GM12873 (cell line): ENCODE results near the gene ULK4.

Experiments used
- TF ChIP-seq, protein P1 (sequence below): IDR thresholded peaks from 2 replicates; pipeline ENCODE4 v1.5.1; 2012; ENCODE audit warnings: low read depth, mild to moderate bottlenecking, moderate library complexity, low read length, control low read depth; ENCODE audit not compliant: insufficient read depth; ENCODE audit errors: missing control alignments

ULK4 gene

DNA sequence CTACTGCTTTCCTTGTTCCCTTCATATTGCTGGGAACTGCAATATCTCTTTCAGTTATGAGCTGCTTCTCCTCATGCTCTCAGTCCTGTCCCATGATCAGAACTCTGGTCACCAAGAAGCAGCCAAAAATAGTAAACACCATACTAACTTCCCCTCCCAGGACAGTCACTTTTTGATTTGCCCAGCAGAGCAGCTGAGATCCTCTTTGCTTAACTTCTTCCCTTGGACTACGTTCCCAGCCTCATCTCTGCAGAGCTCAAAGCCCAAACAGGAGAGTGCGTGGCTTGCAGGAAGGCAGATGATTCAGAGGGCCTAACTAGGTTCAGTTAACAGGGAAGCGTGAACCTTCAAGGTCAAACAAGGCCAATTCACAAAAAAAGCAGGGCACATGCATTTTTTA lies 609.4 kb downstream of the ULK4 start:
- TF ChIP-seq, protein P1, sequence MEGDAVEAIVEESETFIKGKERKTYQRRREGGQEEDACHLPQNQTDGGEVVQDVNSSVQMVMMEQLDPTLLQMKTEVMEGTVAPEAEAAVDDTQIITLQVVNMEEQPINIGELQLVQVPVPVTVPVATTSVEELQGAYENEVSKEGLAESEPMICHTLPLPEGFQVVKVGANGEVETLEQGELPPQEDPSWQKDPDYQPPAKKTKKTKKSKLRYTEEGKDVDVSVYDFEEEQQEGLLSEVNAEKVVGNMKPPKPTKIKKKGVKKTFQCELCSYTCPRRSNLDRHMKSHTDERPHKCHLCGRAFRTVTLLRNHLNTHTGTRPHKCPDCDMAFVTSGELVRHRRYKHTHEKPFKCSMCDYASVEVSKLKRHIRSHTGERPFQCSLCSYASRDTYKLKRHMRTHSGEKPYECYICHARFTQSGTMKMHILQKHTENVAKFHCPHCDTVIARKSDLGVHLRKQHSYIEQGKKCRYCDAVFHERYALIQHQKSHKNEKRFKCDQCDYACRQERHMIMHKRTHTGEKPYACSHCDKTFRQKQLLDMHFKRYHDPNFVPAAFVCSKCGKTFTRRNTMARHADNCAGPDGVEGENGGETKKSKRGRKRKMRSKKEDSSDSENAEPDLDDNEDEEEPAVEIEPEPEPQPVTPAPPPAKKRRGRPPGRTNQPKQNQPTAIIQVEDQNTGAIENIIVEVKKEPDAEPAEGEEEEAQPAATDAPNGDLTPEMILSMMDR, result no peak

DNA sequence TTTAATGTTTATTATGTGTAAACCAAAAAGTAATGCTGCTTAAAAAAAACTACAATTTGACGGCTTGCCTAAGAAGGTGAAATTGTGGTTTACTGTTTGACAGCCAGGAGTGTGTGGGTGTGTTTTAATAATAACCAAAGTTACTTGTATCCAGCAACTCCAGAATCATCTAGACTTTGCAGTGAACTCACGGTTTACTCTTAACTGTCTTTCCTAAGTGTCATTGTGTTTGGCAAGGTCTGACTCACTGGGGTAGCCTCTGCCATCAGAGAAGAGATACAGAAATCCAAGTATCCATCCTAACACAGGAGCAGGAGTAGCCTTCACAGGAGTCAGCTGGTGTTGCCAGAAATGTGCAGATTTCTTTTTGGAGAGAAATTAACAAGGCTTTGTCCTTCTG lies 611.5 kb downstream of the ULK4 start:
- TF ChIP-seq, protein P1, result no peak

DNA sequence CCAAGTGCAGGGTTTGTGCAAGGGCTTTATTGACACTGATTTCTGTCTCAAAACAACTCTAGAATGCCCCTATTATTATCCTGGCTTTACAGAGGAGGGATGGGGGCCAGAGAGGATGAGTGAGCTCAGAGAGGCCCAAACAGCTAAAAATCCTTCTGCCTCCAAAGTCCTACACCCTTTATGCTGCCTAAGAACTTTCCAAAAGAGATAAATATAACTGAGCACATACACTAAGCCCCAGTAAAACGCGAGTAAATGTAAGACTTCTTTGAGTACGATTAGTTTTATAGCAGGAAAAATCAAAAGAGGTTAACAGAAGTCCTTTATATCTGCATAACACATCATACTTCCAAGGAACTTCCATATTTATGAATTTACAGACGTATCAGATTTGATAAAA lies 613.5 kb downstream of the ULK4 start:
- TF ChIP-seq, protein P1, result no peak

DNA sequence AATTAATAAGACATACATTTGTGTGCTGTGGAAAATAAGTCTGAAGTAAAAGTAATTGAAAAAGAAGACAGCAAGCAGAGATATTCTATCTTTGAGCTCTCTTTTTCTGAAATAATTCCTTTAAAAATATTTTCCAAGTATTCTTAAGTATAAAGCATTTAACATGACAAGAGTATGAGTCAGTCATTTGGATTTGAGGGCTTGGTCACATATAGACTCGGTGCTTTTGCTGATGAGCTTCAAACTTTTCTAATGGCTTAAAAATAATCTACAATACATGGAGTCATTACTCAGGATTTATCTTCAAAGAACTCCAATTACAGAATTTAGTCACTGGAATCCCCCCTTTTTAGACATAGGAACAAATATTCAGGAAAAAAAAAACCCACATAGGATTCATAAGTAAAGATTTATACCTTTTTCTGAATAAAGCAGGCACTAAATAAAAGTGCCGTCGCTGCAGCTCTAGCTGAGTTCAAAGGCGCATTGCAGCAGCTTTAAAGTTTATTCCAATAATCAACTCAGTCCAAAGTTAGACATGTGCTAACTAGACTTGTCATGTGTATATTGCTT lies 615.1 kb downstream of the ULK4 start:
- TF ChIP-seq, protein P1, result no peak

DNA sequence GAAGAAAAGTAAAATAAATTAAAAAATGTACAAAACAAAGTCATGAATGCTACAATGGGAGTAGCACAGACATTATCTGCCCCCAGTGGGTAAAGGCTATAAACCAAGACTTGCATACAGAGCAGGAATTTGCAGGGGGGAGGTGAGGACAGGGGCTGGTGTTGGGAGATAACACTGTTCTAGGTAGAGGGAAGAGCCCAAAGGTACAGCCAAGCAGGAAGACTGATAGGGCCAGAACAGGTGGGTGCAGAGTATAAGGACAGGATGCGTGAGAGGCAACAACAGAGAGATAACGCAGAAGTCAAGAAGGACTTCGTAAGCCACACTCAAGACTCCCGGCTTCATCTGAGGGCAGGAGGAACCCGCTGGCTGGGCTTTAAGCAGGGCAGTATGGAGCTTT lies 616.1 kb downstream of the ULK4 start:
- TF ChIP-seq, protein P1, result no peak

DNA sequence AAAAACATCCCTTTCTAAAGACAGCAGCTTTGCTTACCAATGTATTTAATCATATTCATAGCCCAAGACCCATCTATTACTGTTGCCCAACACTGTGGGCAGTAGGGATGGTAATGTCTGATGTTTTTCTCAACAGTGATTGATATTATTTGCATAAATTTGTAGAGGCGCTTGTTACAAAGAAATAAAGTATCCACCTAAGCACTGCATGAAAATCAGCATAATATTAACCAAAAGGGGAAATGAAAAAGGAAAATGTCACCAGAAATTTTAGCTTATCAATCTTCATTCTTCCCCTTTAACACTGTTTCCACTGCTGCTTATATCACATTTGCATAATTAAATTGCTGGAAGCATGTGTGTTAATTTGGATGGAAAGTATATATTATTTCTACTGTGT lies 622.1 kb downstream of the ULK4 start:
- TF ChIP-seq, protein P1, result no peak

DNA sequence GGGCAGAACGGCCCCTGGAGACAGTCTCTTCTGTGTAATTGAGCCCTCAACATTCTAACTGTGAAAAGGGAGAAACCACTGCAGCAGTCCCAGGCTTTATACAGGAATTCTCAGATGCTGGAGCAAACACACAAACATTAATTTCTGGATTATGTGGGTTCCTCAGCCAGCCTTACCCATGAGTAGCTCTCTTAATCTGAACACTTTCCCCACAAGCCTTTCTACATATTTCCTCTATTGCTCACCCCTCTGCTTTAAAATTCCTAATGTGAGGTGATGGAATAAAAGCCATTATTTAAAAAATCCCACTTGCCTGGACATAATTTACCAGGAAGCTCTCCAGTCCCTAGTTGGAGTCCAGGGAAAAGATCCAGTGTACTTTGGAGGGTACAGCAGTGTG lies 623.6 kb downstream of the ULK4 start:
- TF ChIP-seq, protein P1, result no peak
